Measurements from ENCODE around the gene SPSB3.
A peak's percentile ranks its signal among the peaks of the same experiment; 100 is the strongest.

Gene SPSB3

GRCh38 chr16:1773703-1774447 lies 8.5 kb downstream of the SPSB3 start:
- no peak for DNase-seq

GRCh38 chr16:1772908-1773702 lies 9.3 kb downstream of the SPSB3 start, which contains the start of gene MRPS34:
MRPS34 (minus strand) TSS chr16:1773134; CDS start chr16:1773119, 15 bp downstream.
- DNase-seq: peak; percentile 76 to 87

- peak in 1 of 2 donors; percentile 37 for DNase-seq
Observed at GRCh38 chr16:1772362-1772907, 9.9 kb downstream of the SPSB3 start, which contains the start of gene EME2. EME2 (plus strand) TSS chr16:1772810; CDS start chr16:1773228, 418 bp downstream.

GRCh38 chr16:1771864-1772361 lies 10.5 kb downstream of the SPSB3 start:
- DNase-seq: no peak

GRCh38 chr16:1771188-1771863 lies 11.0 kb downstream of the SPSB3 start, which contains the start of gene NME3:
NME3 (minus strand) TSS chr16:1771543; CDS start chr16:1771534, 9 bp downstream.
- peak; percentile 59 to 77 for DNase-seq

- DNase-seq: peak; percentile 31 to 64
Observed at GRCh38 chr16:1770328-1771187, 11.8 kb downstream of the SPSB3 start.

- no peak for DNase-seq
Observed at GRCh38 chr16:1769402-1770300, 12.7 kb downstream of the SPSB3 start.

- no peak for DNase-seq
Observed at GRCh38 chr16:1768767-1769401, 13.5 kb downstream of the SPSB3 start.

GRCh38 chr16:1768061-1768766 lies 14.2 kb downstream of the SPSB3 start:
- DNase-seq: no peak

GRCh38 chr16:1767116-1767994 lies 15.0 kb downstream of the SPSB3 start:
- DNase-seq: no peak

GRCh38 chr16:1766701-1767100 lies 15.7 kb downstream of the SPSB3 start:
- DNase-seq: no peak

GRCh38 chr16:1766231-1766630 lies 16.1 kb downstream of the SPSB3 start:
- DNase-seq: no peak

- no peak for DNase-seq
Observed at GRCh38 chr16:1765826-1766225, 16.5 kb downstream of the SPSB3 start.

- no peak for DNase-seq
Observed at GRCh38 chr16:1764971-1765370, 17.4 kb downstream of the SPSB3 start.

GRCh38 chr16:1763521-1764511 lies 18.6 kb downstream of the SPSB3 start:
- no peak for DNase-seq

GRCh38 chr16:1762879-1763520 lies 19.4 kb downstream of the SPSB3 start:
- no peak for DNase-seq
